Measurements from ENCODE around the gene LYAR.

LYAR gene

GRCh38 chr4:4226606-4227438 lies 63.1 kb downstream of the LYAR start, which contains the start of gene OTOP1:
TSS of gene OTOP1 (minus strand) at chr4:4226929. CDS start at chr4:4226864, 65 bp downstream.
- H3K4me3 ChIP-seq, result no peak within 1 kb of the TSS
- no peak within 1 kb of the TSS for H3K27ac ChIP-seq

GRCh38 chr4:4225915-4226605 lies 63.9 kb downstream of the LYAR start:
- no peak overlapping the region for H3K27ac ChIP-seq
- H3K4me3 ChIP-seq, result no peak overlapping the region
